DMS53 treated with DMSO at 0.1 percent for 48 hours (cell line): ENCODE data around the gene MRPL57.
"Not testable (repeated sequence)": the region's sequence is repeated elsewhere in the genome, so short reads cannot be mapped to it uniquely, and the experiment has no call there.

Experiments used
- DNase-seq: peaks from one replicate; lab custom pipeline; 2025; ENCODE audit not compliant: unreplicated experiment; lab: John Stamatoyannopoulos, UW

Gene MRPL57

DNA sequence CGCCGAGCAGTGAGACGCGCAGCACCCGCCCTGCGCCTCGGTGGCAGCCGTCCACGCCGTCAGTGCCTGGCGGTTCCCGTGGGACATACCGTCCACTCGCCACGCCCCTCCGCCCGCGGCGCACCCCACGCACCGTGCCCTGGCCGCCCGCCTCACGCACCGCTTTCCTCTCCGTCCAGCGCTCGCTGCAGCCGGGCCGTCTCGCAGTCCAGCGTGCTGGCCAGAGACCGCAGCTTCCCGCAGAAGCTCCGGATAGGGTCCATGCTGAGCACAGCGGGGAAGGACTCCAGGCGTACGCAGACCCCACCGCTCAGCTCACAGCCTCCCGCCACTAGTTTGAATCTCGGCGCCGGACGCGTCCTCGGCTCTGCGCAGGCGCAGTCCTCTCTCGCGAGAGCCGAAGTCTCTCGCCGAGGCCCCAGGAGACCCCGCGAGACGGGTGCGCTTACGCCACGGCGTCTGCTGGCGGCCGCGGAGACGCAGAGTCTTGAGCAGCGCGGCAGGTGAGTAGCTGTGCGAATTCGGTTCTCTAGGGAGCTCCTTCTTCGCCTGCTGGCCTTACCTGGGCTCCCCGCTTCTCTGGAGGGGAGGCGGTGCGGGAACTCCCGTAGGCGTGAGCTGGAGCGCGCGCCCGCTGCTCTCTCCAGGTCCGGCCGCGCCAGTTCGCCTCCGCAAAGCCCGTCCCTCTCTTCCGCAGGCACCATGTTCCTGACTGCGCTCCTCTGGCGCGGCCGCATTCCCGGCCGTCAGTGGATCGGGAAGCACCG is at the start of gene MRPL57, which contains the start of gene SKA3:
MRPL57 (plus strand) TSS at position 444 of the 767 bp plus-strand sequence; CDS start at position 703, 259 bp downstream.
SKA3 (minus strand) TSS at position 338 of the 767 bp plus-strand sequence; CDS start at position 263, 75 bp downstream.
- peak; percentile 90 for DNase-seq

DNA sequence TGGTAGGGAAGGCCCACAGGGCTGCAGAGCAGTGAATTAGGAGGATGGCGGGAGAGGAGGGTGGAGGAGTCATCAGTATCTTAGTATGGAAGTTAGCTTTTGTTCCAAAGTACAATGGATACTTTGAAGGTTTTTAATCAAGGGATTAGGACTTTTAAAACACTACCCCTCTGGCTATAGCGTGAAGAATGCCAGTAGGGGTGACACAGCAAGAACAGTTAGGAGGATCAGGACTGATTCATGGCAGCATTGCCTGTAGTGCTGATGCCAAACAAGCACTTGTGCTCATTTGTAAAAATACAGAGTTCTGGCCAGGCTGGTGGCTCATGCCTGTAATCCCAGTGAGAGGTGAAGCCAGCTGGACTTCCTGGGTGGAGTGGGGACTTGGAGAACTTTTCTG is 46.3 kb upstream of the MRPL57 start:
- DNase-seq = no peak

DNA sequence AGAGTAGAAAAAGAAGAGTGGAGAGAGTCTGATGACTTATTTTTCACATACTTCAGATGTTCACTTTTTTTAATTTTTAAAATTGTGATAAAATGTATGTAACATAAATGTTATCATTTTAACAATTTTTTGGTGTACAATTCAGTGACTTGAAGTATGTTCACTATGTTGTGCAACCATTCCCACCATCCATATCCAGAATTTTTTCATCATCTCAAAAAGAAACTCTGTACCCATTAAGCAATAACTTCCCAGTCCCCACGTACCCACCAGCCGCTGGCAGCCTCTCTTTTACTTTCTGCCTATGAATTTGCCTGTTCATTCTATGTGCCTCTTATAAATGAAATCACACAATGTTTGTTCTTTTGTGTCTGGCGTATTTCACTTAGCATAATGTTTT is 43.4 kb upstream of the MRPL57 start:
- DNase-seq = no peak

DNA sequence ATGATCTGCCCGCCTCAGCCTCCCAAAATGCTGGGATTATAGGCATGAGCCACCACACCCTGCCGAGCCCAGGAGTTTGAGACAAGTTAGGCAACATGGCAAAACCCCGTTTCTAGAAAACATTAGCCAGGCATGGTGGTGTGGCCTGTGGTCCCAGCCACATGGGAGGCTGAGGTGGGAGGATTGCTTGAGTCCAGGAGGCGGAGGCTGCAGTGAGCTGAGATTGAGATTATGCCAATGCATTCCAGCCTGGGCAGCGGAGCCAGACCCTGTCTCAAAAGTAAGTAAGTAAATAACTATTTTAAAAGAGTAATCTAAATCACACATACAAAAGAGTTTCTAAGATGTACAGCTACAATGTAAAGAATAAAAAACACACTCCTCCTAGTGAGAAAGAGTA is 42.0 kb upstream of the MRPL57 start:
- DNase-seq = no peak

DNA sequence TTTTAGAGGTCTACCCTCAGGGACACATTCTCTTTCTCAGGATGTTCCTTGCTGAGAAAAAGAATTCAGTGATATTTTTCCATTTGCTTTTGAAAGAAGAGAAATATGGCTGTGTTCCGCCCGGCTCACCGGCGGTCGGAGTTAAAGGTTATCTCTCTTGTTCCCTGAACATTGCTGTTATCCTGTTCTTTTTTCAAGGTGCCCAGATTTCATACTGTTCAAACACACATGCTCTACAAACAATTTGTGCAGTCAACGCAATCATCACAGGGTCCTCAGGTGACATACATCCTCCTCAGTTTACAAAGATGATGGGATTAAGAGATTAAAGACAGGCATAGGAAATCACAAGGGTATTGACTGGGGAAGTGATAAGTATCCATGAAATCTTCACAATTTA is 40.6 kb upstream of the MRPL57 start:
- not testable (repeated sequence) for DNase-seq

DNA sequence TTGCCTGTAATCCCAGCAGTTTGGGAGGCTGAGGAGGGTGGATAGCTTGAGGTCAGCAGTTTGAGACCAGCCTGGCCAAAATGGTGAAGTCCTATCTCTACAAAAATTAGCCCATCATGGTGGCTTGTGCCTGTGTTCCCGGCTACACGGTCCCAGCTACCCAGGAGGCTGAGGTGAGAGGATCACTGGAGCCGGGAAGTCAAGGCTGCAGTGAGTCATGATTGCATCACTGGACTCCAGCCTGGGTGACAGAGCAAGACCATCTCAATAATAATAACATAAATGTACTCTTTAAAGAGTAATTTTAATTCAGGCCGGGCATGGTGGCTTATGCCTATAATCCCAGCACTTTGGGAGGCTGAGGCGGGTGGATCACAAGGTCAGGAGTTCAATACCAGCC is 38.8 kb upstream of the MRPL57 start:
- DNase-seq = no peak

DNA sequence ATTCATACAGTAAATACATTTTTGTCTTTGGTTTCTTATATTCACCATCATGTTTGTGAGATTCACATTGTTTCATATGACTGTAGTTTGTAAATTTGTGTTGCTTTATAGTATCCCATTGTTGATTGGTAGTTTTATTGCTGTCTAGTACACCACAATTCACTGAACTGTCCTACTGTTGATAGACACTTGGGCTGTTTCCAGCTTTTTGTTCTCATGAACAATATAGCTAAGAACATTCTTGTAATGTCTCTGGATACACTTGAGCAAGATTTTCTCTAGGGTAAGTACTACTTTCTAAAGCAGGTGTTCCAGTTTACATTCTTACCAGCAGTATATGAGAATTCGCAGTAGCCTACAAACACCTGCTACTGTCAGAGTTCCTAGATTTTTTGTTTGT is 37.9 kb upstream of the MRPL57 start:
- DNase-seq = no peak

DNA sequence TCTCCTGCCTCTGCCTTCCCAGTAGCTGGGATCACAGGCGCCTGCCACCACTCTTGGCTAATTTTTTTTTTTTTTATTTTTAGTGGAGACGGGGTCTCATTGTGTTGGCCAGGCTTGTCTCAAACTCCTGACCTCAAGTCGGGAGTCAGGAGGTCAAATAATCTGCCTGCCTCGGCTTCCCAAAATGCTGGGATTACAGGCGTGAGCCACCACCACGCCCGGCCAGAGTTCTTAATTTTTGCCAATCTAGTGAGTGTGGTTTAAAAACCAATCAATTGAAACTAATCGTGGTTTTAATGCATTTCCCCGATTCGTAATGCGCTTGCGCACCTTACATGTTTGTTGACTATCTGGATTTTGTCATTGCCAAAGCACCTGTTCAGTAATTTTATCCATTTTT is 37.1 kb upstream of the MRPL57 start:
- peak; percentile 56 for DNase-seq

DNA sequence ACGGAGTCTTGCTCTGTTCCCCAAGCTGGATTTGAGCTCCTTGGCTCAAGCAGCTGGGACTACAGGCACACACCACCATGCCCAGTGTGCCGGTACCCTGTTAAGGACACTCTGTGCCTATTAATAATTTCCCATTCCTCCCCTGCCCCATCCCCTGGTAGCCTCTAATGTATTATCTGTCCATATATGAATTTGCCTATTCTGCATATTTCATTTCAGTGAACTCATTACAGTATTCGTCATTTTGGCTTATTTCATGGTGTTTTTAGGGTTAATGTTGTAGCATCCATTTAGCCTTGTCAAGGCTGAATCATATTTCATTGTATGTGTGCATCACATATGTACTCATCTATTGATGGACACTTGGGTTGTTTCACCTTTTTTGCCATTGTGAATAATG is 33.7 kb upstream of the MRPL57 start:
- DNase-seq = no peak

DNA sequence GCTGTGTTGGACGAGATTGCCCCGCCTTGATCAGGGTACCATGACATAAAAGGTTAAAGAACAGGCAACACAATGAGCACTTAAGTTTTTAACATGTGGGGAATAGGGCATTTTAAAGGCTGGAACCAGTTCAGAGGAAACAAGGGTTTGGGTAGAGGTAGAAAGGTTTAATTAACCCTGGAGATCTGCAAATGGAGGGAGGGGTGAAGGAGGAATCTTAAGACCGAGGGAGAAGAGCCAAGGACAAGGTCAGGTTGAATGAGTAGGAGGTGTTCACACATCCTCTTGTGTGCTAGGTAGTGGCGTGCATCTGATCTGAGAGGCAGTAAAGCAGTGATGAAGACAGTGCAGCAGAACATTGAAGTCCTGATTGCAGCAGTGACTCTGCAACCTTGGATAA is 28.6 kb upstream of the MRPL57 start:
- no peak for DNase-seq

DNA sequence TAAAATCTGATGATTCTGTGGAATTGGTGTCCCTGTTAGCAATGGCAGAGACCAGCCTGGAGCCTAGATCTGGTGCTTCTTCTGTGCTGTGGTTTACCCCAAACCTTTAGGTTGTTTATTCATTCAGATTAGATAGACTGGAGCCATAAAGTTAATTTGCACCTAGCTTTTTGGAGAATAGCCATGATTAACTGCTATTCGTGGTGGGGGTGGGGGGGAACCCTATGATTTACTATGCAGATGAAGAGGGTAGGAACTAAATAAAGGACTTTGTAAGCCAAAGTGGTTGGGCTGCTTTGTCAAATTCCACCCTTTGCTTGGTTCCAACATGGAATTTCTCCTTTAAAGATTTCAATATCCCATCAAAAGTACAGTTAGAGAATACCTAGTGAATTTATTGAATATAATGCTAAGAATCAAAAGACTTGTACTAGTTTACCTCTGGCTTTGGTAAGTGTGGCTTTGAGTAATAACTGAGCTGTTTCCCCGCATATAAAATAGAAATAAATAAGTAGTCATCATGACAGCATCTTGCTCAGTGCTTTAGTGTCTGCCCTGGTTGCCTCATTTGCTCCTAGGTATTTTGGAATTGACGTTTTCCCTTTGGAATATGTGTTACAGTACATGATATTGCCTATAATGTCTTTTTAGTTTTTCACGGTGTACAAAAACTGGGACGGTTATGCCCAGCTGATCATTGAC is 27.8 kb upstream of the MRPL57 start:
- DNase-seq = no peak

DNA sequence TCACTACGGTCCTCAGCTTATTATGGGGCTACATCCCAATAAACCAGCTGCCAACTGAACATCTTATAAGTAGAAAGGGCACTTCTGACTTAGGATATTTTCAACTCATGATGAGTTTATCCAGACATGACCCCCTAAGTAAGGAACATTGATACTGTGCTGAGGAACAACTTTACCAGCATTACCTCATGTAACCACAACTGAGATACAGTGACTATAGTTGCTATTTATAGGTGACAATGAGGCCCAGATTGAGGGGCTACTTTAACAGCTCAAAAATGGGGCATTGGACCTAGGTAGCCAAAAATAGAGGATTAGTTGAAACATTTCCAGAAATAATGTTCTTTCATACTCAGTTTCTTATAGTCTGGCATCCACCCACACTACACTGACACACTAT is 26.9 kb upstream of the MRPL57 start:
- DNase-seq = no peak

DNA sequence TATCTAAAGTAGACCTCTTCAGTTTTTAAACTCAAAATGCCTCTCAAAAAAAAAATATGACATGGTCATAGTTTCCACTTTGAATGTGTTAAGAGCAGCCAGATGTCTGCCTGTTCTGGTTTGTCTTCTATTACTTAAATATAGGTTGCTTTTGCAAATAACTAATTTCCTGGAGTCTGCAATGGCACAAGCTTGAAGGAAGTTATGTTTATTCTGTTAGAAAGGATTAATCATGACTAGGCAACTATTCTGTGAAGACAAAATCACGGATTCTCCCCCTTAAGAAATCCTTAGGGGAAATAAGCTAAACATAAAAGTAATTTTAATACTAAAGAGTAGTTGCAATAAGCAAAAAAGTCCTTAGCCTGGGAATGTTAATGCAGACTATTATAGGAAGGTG is 26.4 kb upstream of the MRPL57 start:
- DNase-seq = no peak

DNA sequence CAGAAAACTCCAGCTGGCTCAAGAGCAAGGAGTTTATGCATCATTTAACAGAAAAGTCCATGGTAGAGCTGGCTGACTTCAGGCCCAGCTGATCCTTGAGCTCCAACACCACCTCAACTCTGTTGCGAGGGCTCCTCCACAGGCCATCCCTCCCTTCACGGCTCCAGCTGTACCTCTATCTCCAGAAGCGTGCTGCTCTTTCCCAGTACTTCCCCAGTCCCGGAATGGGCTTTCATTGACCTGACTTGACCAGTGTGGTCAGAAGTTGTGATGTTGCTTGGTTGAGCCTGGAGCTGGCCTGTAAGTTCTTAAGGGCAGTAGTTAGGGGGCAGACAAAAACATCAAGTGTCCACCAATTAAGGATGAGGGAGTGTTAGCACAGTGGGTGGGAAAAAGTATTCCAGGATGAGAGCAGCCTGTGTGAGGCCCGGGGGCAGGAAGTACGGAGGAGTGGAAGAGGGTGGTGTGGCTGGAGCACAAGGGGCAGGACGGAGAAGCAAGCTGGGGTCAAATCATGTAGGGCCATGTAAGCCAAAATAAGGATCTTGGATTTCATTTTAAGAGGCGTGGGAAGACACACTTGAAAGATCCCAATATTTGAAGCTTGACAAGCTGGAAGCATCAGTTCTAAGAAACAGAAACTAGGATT is 24.1 kb upstream of the MRPL57 start:
- DNase-seq = no peak

DNA sequence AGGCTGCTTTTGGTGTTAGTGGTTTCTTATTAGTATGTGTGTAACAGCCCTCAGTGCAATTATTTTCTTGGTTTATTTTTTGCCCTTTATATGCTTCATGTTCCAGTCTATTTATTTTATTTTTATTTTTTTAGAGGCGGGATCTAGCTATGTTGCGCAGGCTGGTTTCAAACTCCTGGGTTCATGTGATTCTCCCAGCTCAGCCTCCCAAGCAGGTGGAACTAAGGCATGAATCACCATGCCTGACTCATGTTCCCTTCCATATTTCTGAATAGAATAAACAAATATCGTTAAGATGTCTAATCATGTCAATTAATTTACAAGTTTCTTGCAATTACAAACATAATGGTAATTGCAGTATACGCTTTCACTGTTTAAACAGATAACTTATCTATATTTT is 11.8 kb upstream of the MRPL57 start:
- DNase-seq = no peak

DNA sequence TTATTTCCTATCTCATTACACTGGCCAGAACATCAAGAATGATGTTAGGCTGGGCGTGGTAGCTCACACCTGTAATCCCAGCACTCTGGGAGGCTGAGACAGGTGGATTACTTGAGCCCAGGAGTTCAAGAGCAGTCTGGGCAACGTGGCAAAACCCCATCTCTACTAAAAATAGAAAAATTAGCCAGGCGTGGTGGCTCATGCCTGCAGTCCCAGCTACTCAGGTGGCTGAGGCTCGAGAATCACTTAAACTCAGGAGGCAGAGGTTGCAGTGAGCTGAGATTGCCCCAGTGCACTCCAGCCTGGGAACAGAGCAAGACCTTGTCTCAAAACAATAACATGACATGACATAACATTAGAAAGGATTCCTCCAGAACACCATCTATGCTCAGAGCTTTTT is 10.9 kb upstream of the MRPL57 start:
- not testable (repeated sequence) for DNase-seq

DNA sequence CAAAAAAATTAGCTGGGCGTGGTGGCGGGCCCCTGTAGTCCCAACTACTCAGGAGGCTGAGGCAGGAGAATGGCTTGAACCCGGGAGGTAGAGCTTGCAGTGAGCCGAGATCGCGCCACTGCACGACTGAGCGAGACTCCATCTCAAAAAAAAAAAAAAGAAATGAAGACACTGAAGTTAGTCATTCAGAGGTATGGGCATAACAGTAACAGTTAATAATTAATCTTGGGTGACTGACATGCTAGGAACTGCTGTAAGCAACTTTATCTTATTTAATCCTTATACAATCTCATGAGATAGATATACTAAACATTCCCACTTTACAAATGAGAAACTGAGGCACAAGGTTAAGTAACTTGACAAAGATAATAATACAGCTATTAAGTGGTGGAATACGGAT is 5.0 kb upstream of the MRPL57 start:
- DNase-seq = no peak

DNA sequence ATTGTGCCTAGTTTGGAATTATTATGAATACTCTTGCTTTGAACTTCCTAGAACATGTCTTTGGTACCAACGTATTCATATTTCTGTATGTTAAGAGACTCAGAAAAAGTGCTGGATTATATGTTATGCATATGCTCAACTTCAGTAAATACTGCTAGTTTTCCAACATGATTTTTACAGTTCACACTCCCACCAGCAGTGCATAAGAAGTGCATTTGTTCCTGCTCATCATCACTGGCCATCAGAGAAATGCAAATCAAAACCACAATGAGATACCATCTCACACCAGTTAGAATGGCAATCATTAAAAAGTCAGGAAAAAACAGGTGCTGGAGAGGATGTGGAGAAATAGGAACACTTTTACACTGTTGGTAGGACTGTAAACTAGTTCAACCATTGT is 2.7 kb upstream of the MRPL57 start:
- not testable (repeated sequence) for DNase-seq

DNA sequence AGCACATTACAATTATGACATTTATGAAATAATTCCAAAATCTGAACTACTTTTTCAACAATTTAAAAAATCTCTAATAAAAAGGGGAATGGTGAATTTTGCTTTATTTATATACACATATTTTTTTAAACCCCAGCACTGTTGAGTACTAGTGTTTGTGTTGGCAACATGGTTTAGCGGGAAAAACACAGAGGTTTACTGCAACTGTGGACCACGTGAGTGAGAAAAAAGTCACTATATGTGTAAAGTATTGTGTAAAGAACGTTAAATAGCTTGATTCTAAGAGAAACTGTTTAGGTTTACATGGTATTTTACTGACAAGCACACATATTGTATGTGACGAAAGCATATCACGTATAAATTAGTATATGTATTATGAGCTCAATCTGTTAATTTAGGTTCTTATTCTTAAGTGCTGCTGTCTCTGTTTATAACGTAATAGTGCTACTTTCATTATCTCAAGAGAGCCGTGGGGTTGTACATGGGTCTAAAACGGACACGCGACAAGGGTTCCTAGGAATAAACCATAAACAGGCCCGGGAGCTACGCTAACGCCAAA is 723 bp upstream of the MRPL57 start:
- no peak for DNase-seq

DNA sequence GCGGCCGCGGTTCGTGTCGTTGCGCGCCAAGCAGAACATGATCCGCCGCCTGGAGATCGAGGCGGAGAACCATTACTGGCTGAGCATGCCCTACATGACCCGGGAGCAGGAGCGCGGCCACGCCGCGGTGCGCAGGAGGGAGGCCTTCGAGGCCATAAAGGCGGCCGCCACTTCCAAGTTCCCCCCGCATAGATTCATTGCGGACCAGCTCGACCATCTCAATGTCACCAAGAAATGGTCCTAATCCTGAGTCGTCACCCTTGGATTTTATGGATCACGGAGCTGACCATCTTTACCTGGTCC is 475 bp downstream of the MRPL57 start:
- DNase-seq = no peak

DNA sequence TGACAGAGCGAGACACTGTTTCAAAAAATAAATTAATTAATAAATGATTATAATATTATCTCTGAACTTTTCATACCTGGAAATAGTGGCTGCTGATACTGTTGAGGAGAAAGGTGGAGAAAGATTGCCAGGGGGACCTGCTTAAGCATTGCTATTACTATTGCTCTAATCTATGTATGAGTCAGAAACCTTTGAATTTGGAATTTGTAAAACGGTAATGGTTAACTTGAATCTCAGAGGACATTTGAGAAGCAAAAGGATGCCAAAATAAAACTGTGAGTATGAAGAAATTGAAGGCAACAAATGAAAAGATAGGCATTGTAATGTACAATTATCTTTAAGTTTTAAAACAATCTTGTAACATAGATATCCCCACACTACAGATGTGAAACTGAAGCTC is 5.2 kb downstream of the MRPL57 start:
- DNase-seq = no peak

DNA sequence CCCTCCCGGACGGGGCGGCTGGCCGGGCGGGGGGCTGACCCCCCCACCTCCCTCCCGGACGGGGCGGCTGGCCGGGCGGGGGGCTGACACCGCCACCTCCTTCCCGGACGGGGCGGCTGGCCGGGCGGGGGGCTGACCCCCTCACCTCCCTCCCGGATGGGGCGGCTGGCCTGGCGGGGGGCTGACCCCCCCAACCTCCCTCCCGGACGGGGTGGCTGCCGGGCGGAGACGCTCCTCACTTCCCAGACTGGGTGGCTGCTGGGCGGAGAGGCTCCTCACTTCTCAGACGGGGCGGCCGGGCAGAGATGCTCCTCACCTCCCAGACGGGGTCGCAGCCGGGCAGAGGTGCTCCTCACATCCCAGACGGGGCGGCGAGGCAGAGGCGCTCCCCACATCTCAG is 10.0 kb downstream of the MRPL57 start:
- not testable (repeated sequence) for DNase-seq
